Effector memory CD4-positive, alpha-beta T cell (primary cell): ENCODE results near the gene FXYD6.

Experiments used
- DNase-seq, 3 donors: peaks; one replicate each; pipeline ENCODE4 v3.0.0-alpha.2; 2020
- H3K27ac ChIP-seq: 2 replicates; pipeline ENCODE4 v1.7.0; 2013; ENCODE audit warnings: mild to moderate bottlenecking, low read length, moderate library complexity; ENCODE audit not compliant: insufficient read depth, poor library complexity, severe bottlenecking
- H3K27me3 ChIP-seq: replicated peaks from 2 replicates; pipeline ENCODE4 v1.7.0; 2013; ENCODE audit warnings: mild to moderate bottlenecking, low read length; ENCODE audit not compliant: insufficient read depth, control insufficient read depth, poor library complexity, severe bottlenecking
- H3K36me3 ChIP-seq: 2 replicates; pipeline ENCODE4 v1.7.0; 2013; ENCODE audit warnings: mild to moderate bottlenecking, low read length, moderate library complexity; ENCODE audit not compliant: control insufficient read depth, insufficient read depth
- H3K4me1 ChIP-seq: 2 replicates; pipeline ENCODE4 v1.7.0; 2013; ENCODE audit warnings: low read length, mild to moderate bottlenecking; ENCODE audit not compliant: control insufficient read depth, insufficient read depth, poor library complexity, severe bottlenecking
- H3K4me3 ChIP-seq: 2 replicates; pipeline ENCODE4 v1.7.0; 2013; ENCODE audit warnings: low read length, low read depth, mild to moderate bottlenecking; ENCODE audit not compliant: insufficient read depth, poor library complexity, severe bottlenecking
- H3K9me3 ChIP-seq: 2 replicates; pipeline ENCODE4 v1.7.0; 2013; ENCODE audit warnings: mild to moderate bottlenecking, low read length, moderate library complexity; ENCODE audit not compliant: control insufficient read depth

The FXYD6 gene

GRCh38 chr11:117861151-117862018 lies 15.1 kb downstream of the FXYD6 start:
- Histone ChIP-seq H3K36me3 (no peaks in the 10 kb centered on the region), H3K4me3 (no peak overlapping the region), H3K9me3 (no peaks in the 10 kb centered on the region), H3K27ac (no peak overlapping the region), H3K27me3 (no peaks in the 10 kb centered on the region), H3K4me1 (no peaks in the 10 kb centered on the region)
- DNase-seq, result no peak

DNA sequence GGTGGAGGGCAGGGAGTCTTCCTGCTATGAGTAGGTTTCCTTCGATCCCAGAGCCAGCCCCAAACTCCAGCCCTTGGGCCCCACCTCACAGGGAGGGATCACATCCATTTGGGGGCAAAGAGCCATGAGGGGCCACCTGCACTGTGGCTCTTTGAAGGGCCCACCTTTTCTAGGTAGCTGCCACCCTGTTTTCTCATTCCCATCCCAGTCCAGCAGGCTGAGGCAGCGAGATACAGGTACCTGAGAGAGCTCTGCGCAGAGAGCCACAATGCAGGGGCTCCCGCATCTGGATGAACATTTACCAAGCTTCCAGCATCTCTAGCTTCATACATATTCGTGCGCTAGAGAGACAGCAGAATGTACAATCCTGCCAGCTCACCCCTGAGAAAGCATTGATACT lies 16.3 kb downstream of the FXYD6 start:
- H3K9me3 ChIP-seq, result no peaks in the 10 kb centered on the region
- no peaks in the 10 kb centered on the region for H3K36me3 ChIP-seq
- H3K27me3 ChIP-seq, result no peaks in the 10 kb centered on the region
- H3K4me3 ChIP-seq, result no peak overlapping the region
- no peaks in the 10 kb centered on the region for H3K4me1 ChIP-seq
- no peak overlapping the region for H3K27ac ChIP-seq
- no peak for DNase-seq

GRCh38 chr11:117859488-117860112 lies 16.9 kb downstream of the FXYD6 start:
- Histone ChIP-seq H3K27ac (no peak overlapping the region), H3K9me3 (no peaks in the 10 kb centered on the region), H3K4me3 (no peak overlapping the region), H3K36me3 (no peaks in the 10 kb centered on the region), H3K4me1 (no peaks in the 10 kb centered on the region), H3K27me3 (no peaks in the 10 kb centered on the region)
- no peak for DNase-seq

DNA sequence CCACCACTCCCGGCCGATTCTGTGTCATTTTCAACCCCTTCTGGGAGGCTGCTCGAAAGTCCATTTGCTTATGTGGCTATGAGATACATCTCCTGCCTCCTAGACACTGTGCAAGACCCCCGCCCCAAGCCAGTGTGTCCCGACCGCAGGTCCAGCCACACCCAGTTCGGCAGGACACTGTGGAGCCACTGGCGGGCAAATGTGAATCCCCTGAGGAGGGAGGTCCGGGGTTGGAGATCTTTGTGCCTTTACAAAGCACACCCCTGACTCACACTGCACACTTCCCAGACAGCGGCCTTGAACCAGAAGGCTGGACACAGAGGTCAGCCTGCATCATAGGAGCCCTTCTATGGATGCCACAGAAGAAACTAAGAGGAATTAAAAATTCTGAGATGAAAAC lies 17.4 kb downstream of the FXYD6 start:
- H3K4me3 ChIP-seq, result no peak overlapping the region
- H3K4me1 ChIP-seq, result no peaks in the 10 kb centered on the region
- H3K9me3 ChIP-seq, result no peaks in the 10 kb centered on the region
- no peaks in the 10 kb centered on the region for H3K27me3 ChIP-seq
- no peak overlapping the region for H3K27ac ChIP-seq
- no peak for DNase-seq
- no peaks in the 10 kb centered on the region for H3K36me3 ChIP-seq

DNA sequence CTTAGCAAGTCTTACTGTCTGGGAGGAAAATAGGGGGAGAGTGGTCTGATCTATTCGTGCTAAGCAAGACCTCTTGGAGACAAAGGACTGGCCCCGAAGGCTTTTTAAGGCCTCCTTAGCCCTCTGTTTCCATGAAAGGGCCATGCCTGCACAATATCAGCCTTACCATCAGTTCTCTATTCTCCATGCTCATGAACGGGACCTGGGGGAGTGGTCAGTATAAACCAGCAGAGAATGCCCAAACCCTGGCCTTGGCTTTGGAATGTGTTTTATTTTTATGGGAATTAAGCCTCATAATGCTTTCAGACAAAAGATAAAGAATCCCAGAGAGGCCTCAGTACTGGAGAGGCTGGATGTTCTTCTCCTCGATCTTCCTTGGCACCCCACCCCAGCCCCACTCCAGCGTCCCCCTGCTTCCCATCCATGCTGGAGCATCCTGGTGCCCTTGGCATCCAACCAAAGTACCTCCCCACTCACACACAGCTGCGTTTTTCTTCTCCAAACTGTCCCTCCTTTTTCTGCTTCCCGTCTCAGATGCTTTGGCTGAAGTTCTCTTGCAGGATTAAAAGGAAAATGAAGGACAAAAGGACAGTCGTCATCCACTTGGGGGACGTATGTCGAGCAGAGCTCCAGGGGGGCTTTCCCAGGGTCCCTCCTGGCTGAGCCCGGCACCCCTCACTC lies 18.6 kb downstream of the FXYD6 start:
- H3K4me1 ChIP-seq, result no peaks in the 10 kb centered on the region
- no peak for DNase-seq
- no peaks in the 10 kb centered on the region for H3K36me3 ChIP-seq
- no peak overlapping the region for H3K27ac ChIP-seq
- no peaks in the 10 kb centered on the region for H3K27me3 ChIP-seq
- H3K9me3 ChIP-seq, result no peaks in the 10 kb centered on the region
- no peak overlapping the region for H3K4me3 ChIP-seq

DNA sequence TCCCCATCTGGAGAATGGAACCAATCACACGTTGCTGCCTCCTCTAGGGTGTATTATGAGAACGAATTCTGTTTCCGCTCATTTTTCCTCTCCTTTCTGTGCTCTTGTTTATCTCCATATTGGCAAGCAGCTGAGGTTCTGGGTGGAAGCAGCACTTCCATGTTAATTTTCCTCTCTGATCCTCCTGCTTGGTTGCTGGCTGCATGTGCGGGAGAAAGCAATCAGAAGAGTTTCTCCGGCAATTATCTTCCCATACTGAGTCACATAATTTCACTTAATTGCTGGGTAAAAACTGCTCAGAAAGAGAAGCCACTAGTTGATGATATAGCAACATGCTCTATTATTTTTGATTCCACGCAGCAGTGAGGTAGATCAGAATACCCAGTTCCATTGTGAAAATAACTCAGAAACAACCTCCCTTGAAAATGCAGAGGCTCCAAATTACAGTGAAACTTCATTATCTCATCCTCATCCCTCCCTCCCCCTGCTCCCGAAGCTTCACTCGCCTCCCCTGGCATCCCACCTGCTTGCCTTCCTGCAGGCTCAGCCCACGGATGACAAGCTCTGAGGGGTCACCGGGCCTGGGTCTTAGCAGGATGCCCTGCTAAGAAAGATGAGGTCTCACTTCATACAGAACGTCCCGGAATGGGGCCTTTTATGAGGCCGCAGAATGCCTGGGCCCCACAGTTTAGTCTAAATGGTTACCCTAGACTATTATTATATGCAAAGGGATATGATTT lies 20.4 kb downstream of the FXYD6 start:
- no peaks in the 10 kb centered on the region for H3K36me3 ChIP-seq
- no peak overlapping the region for H3K27ac ChIP-seq
- DNase-seq, result no peak

GRCh38 chr11:117855186-117855845 lies 21.1 kb downstream of the FXYD6 start:
- no peaks in the 10 kb centered on the region for H3K9me3 ChIP-seq
- H3K27ac ChIP-seq, result no peak overlapping the region
- no peaks in the 10 kb centered on the region for H3K4me1 ChIP-seq
- no peak for DNase-seq
- no peaks in the 10 kb centered on the region for H3K36me3 ChIP-seq
- no peak overlapping the region for H3K4me3 ChIP-seq
- no peaks in the 10 kb centered on the region for H3K27me3 ChIP-seq

More for the DNA sequence above, 20.4 kb downstream of the FXYD6 start:
- Histone ChIP-seq H3K4me1 (no peaks in the 10 kb centered on the region), H3K4me3 (no peak overlapping the region), H3K9me3 (no peaks in the 10 kb centered on the region), H3K27me3 (no peaks in the 10 kb centered on the region)

GRCh38 chr11:117852309-117852708 lies 24.1 kb downstream of the FXYD6 start:
- no peaks in the 10 kb centered on the region for H3K27me3 ChIP-seq
- H3K36me3 ChIP-seq, result no peaks in the 10 kb centered on the region
- no peak overlapping the region for H3K4me3 ChIP-seq
- DNase-seq, result no peak
- H3K4me1 ChIP-seq, result no peaks in the 10 kb centered on the region
- no peak overlapping the region for H3K27ac ChIP-seq
- H3K9me3 ChIP-seq, result no peaks in the 10 kb centered on the region

DNA sequence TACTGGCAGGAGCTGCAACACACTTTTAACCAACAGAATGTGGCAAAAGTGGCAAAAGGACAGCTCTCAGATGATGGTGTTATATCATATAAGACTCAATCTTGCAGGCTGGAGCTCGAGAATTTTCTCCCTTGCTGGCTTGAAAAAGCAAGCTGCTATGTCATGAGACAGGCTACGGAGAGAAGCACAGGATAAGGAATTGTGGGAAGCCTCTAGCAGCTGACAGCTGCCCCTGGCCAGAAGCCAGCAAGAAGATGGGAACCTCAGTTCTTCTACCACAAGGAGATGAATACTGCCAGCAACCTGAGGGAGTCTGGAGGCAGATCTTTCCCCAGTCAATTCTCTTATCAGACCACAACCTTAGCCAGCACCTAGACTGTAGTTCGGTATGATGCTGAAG lies 24.6 kb downstream of the FXYD6 start:
- no peaks in the 10 kb centered on the region for H3K9me3 ChIP-seq
- no peaks in the 10 kb centered on the region for H3K36me3 ChIP-seq
- H3K4me1 ChIP-seq, result no peaks in the 10 kb centered on the region
- DNase-seq, result no peak
- H3K27me3 ChIP-seq, result no peaks in the 10 kb centered on the region
- no peak overlapping the region for H3K4me3 ChIP-seq
- no peak overlapping the region for H3K27ac ChIP-seq
